Aorta (tissue), 5 donors: ENCODE results near the gene FHAD1. TPM values are rescaled to one million over a fixed set of nuclear protein-coding genes. Genes with fewer than 3 reads are reported as not detected.
"Not testable (repeated sequence)": the region's sequence is repeated elsewhere in the genome, so short reads cannot be mapped to it uniquely, and the experiment has no call there.

Source experiments
- ATAC-seq: fragments of 200-7000 bp; cut with Tn5 transposase; one replicate; pipeline ENCODE4 v1.9.1; 2022; ENCODE audit warnings: moderate library complexity; ENCODE audit not compliant: low FRiP score
- DNase-seq, 2 donors: peaks; one replicate each; pipeline ENCODE4 v3.0.0-alpha.2; 2020
- H3K27ac ChIP-seq, 2 donors: one replicate each; pipeline ENCODE4 v1.5.1; 2013; ENCODE audit warnings: low read length in 2 of 2, mild to moderate bottlenecking in 2 of 2, moderate library complexity in 2 of 2, control low read depth in 1 of 2, inconsistent platforms in 1 of 2, low read depth in 1 of 2
- H3K27me3 ChIP-seq, 2 donors: one replicate each; pipeline ENCODE4 v1.6.1; 2013; ENCODE audit warnings: control low read depth in 1 of 2, low read length in 1 of 2, mild to moderate bottlenecking in 1 of 2, moderate library complexity in 1 of 2; ENCODE audit not compliant: insufficient read depth in 2 of 2, control insufficient read depth in 1 of 2
- H3K36me3 ChIP-seq, 2 donors: one replicate each; pipeline ENCODE4 v1.6.1; 2013; ENCODE audit warnings: control low read depth in 1 of 2, low read length in 1 of 2, mild to moderate bottlenecking in 1 of 2; ENCODE audit not compliant: insufficient read depth in 2 of 2, control insufficient read depth in 1 of 2
- H3K4me1 ChIP-seq, 2 donors: one replicate each; pipeline ENCODE4 v1.6.1; 2013; ENCODE audit warnings: low read length in 2 of 2, control low read depth in 1 of 2, mild to moderate bottlenecking in 1 of 2, moderate library complexity in 1 of 2; ENCODE audit not compliant: insufficient read depth in 2 of 2, control insufficient read depth in 1 of 2
- H3K4me3 ChIP-seq, 2 donors: one replicate each; pipeline ENCODE4 v1.5.1; 2013; ENCODE audit warnings: low read length in 2 of 2, control low read depth in 1 of 2, mild to moderate bottlenecking in 1 of 2
- H3K9me3 ChIP-seq: one replicate; pipeline ENCODE4 v1.6.1; 2013; ENCODE audit warnings: mild to moderate bottlenecking, low read length; ENCODE audit not compliant: control insufficient read depth
- WGBS, 2 donors: extraction: QIAGEN DNeasy Blood & Tissue Kit; methylation state at CpG; one replicate each; pipeline ENCODE4 v1.1.7; 2013; 5-methylcytosine and 5-hydroxymethylcytosine counted together
- intact Hi-C, 2 donors: fragments of 100-400 bp; cut with DNase I; formaldehyde crosslinking; loops; one replicate each; pipeline versions ENCODE4 v1.14.2 to v1.15.0; 2022
- polyA plus RNA-seq, 2 donors: library from polyadenylated mRNA; stranded (reverse); fragments of 200-250 nt; gene quantifications; one replicate each; pipeline ENCODE4 v1.2.3, GENCODE V29; 2013
- total RNA-seq, 2 donors: library from RNA; stranded (reverse); fragmentation: NEBNext Ultra II Directional; extraction: Animal tissue kit (Norgen Biotek cat#: 25700); gene quantifications; one replicate each; pipeline ENCODE4 v1.2.1, GENCODE V29; 2021
- donor health status: healthy with polysubstance abuse.
- donor health status: Bipolar disorder and iron deficiency.
- donor health status: DM: no; HTN: no; CAD: no.
- donor health status: DM: no; HTN: no; CAD: no.
- donor health status: DM: yes; HTN: yes; CAD: no.

FHAD1 gene
- total and polyA plus RNA-seq, 4 donors: 0.03 to 2.7 (median 0.32) TPM; not detected in 1

DNA sequence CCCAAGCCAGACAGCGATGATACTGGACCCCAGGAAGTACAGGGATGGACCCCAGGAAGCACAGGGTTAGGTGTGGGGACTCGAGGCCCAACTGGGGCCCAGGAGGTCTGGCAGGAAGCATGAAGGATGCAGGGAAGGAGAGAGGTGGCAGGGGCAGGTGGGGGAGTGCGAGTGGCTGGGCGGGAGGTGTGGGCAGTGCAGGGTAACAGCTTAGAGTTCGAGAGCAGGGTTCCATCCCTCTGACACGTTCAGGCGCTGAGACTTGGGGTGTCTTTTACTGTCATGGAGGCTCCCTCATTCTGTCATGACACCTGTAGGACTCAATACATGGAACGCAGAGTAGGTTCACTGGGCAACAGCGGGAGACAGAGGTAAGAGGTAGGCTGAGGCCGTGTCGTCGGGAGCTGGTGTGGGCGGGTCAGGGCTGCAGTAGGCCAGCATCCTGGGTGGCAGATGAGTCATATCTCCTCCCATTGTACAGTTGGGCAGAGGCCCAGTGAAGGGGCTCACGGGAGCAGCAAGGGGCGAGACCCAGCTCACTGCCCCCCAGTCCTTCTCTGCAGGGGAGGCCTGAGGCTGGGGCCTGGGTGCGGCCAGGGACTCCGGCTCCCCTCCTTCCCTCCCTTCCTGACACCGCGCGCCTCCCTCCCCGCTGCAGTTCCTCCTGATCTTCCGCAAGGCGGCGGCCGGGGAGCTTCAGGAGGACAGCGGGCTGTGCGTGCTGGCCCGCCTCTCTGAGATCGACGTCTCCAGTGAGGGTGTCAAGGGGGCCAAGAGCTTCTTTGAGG is 179.7 kb downstream of the FHAD1 start:
- Histone ChIP-seq H3K27me3 (no peaks in the 10 kb centered on the region), H3K9me3 (no peaks in the 10 kb centered on the region), H3K36me3 (no peaks in the 10 kb centered on the region), H3K27ac (no peak overlapping the region), H3K4me3 (no peak overlapping the region), H3K4me1 (no peaks in the 10 kb centered on the region)
- WGBS, 2 donors: 94 to 97% methylated on average over 25 to 30 of the region's 30 CpGs
- DNase-seq (no peak), ATAC-seq (peak; percentile 30)
- intact Hi-C loops: no loop called here

DNA sequence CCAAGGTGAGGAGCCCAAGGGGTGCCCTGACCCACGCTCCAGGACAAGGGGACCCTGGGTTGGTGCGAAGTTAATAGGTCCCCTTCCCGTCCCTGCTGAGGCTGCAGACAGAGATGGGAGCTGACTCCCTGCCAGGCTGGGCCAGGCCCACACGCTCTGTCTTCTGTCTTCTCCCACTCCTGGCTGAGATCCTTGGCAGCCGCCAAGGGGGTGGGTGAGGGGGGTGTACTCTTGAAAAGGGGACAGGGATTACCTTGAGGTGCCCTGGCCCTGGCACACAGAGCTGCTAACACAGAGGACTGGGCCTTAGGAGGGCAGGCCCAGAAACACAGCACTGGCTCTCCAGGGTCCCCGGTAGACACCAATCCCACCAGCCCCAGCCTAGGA is 180.2 kb downstream of the FHAD1 start:
- H3K4me3 ChIP-seq: no peak overlapping the region
- no peaks in the 10 kb centered on the region for H3K9me3 ChIP-seq
- DNase-seq: no peak
- no peaks in the 10 kb centered on the region for H3K27me3 ChIP-seq
- WGBS, 2 donors: 88 to 91% methylated on average over 6 of the region's 6 CpGs
- H3K36me3 ChIP-seq: no peaks in the 10 kb centered on the region
- H3K27ac ChIP-seq: no peak overlapping the region
- H3K4me1 ChIP-seq: no peaks in the 10 kb centered on the region
- intact Hi-C loops: no loop called here
- ATAC-seq: no peak

DNA sequence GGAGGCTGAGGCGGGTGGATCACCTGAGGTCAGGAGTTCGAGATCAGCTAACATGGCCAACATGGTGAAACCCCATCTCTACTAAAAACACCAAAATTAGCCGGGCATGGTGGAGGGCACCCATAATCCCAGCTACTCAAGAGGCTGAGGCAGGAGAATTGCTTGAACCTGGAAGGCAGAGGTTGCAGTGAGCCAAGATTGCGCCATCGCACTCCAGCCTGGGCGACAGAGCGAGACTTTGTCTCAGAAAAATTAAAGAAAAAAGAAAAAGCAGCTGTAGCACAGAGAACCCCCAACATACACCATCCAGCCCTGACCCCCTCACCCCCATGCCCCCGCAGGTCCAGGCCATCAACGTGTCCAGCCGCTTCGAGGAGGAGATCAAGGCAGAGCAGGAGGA is 181.2 kb downstream of the FHAD1 start:
- H3K9me3 ChIP-seq, intact Hi-C loops, ATAC-seq, H3K4me1 ChIP-seq, DNase-seq, H3K36me3 ChIP-seq, H3K27me3 ChIP-seq, H3K4me3 ChIP-seq, H3K27ac ChIP-seq: not testable (repeated sequence)
- WGBS, 2 donors: 94 to 96% methylated on average over 11 of the region's 11 CpGs

DNA sequence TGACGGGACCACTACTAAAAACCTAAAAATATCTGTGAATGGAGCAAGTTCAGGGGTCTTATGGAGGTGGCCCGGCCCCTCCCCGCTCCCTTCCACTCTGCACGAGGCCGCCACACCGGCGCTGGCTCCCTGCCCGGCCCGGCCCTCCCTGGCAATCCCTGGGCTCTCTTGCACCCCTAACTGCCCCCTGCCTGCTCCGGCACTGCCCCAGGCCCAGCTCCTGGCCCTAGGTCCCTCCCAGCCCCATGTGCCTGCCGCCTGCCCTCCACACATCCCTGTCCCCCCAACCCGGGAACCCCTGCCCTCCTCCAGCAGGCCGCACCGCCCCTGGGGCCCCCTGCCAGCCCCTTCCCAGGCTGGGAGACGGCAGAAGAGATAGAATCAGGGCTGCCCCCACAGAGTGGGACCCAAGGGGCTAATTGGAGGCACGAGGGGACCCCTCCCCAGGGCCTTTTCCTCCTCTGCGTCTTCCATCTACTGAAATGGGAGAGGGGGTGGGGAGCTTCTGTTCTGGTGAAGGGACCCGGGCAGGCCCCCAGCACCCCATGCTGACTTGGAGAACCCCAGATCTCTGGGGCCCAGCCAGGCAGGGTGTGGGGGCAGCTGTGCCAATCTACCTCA is 181.9 kb downstream of the FHAD1 start:
- Histone ChIP-seq H3K27ac (no peak overlapping the region), H3K9me3 (no peaks in the 10 kb centered on the region), H3K27me3 (no peaks in the 10 kb centered on the region), H3K4me1 (no peaks in the 10 kb centered on the region), H3K36me3 (no peaks in the 10 kb centered on the region), H3K4me3 (no peak overlapping the region)
- whole genome bisulfite sequencing, 2 donors: 90 to 91% methylated on average over 15 to 18 of the region's 18 CpGs
- no peak for ATAC-seq
- intact Hi-C loops: no loop called here
- DNase-seq: no peak

DNA sequence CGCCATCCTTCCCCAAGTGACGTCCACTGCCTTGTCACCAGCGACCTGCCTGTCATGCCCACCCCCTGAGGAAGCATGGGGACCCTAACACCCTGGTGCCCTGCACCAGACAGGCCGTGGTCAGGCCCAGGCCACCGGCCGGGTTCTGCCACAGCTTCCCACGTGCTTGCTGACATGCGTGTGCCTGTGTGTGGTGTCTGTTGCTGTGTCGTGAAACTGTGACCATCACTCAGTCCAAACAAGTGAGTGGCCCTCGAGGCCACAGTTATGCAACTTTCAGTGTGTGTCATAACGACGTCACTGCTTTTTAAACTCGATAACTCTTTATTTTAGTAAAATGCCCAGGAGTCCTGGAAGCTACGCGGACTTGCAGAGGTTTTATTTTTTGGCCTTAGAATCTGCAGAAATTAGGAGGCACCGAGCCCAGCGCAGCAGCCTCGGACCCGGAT is 182.7 kb downstream of the FHAD1 start:
- 92 to 93% methylated on average over 19 of the region's 19 CpGs for WGBS, 2 donors
- Histone ChIP-seq H3K9me3 (no peaks in the 10 kb centered on the region), H3K4me3 (no peak overlapping the region), H3K4me1 (no peaks in the 10 kb centered on the region), H3K27me3 (no peaks in the 10 kb centered on the region), H3K36me3 (no peaks in the 10 kb centered on the region), H3K27ac (no peak overlapping the region)
- no peak for ATAC-seq
- no peak for DNase-seq
- intact Hi-C loops: no loop called here

DNA sequence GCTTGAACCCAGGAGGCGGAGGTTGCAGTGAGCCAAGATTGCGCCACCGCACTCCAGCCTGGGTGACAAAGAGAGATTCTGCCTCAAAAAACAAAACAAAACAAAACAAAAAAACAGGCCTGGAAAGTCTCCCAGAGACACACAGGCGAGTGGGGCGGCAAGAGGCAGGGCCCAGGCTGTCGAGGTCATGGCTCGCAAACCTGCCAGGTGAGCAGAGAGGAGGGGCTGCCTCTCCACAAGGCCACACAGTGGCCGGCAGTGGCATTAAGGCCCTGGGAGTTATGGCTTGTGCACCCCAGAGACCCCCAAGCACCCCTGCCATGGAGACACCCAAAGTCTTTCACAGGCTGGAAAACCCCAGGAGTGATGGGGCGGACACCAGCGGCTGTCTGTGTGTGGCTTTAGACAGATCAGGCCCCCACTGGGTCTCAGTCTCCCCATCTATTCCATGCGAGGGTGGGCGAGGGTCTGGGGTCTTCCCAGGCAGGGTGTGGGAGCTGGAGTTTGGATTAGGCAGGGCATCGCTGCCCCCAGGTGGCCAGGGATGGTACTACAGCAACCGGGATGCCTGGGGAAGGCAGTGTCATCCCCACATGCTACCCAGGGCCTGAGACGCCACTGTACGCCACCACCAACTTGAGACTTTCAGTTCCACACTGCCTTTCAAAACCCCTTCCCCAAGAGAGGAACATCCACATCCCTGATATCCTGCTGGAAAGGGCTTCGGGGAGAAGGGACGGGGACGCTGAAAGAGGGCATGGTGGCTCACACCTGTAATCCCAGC is 184.0 kb downstream of the FHAD1 start:
- H3K4me1 ChIP-seq: no peaks in the 10 kb centered on the region
- peak; percentile 74 to 91 for DNase-seq
- intact Hi-C loops: loop anchor here (1.0 kb wide), 1 partner anchor 108 kb away; no protein-coding TSS in a partner anchor
- H3K4me3 ChIP-seq: no peak overlapping the region
- WGBS, 2 donors: 58 to 60% methylated on average over 19 of the region's 19 CpGs
- H3K9me3 ChIP-seq: no peaks in the 10 kb centered on the region
- H3K27me3 ChIP-seq: no peaks in the 10 kb centered on the region
- H3K27ac ChIP-seq: no peak overlapping the region
- H3K36me3 ChIP-seq: no peaks in the 10 kb centered on the region
- ATAC-seq: peak; percentile 84

DNA sequence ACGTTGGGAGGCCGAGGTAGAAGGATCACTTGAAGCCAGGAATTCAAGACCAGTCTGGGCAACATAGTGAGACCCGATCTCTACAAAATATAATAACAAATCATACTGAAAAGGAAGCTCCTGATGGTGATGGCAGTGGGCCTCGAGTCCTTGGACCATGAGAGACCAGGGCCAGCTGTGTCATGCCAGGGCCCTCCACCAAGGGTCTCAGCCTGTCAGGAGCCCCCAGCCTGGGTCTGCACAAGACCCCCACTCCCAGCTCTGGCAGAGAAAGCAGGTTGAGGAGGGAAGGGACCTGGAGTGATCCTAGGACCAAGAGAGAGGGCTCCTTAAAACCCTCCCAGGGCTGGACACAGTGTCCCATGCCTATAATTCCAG is 184.5 kb downstream of the FHAD1 start:
- H3K4me3 ChIP-seq: no peak overlapping the region
- intact Hi-C loops: loop anchor here (1.0 kb wide), 1 partner anchor 108 kb away; no protein-coding TSS in a partner anchor
- DNase-seq: no peak
- no peaks in the 10 kb centered on the region for H3K9me3 ChIP-seq
- no peaks in the 10 kb centered on the region for H3K27me3 ChIP-seq
- no peak for ATAC-seq
- no peaks in the 10 kb centered on the region for H3K36me3 ChIP-seq
- no peak overlapping the region for H3K27ac ChIP-seq
- H3K4me1 ChIP-seq: no peaks in the 10 kb centered on the region
- 73 to 74% methylated on average over 4 of the region's 4 CpGs for WGBS, 2 donors

DNA sequence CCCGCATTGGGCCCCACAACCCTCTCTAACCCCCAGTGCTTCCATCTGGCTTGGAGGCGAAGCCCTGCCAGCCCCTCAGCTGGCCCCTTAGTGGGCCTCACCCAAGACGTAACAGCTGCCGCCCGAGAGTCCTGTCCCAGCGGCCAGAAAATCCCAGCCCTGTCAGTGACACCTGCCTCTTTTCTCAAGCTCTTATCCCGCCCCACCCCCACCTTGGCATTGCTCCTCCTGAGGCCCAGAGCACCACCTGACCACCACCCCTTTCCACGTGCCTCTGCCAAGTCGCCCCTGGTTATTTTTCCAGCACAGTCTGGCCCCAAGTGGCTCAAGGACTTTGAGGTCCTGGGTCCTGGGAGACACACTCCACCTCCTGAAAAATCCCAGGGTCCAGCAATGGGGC is 185.3 kb downstream of the FHAD1 start:
- WGBS, 2 donors: 76 to 84% methylated on average over 9 of the region's 9 CpGs
- H3K27me3 ChIP-seq: no peaks in the 10 kb centered on the region
- no peak for DNase-seq
- H3K9me3 ChIP-seq: no peaks in the 10 kb centered on the region
- H3K4me3 ChIP-seq: no peak overlapping the region
- no peak overlapping the region for H3K27ac ChIP-seq
- ATAC-seq: no peak
- no peaks in the 10 kb centered on the region for H3K36me3 ChIP-seq
- H3K4me1 ChIP-seq: no peaks in the 10 kb centered on the region
- intact Hi-C loops: no loop called here
